ENCODE measurements around the gene CPED1. TPM values are rescaled to one million over a fixed set of nuclear protein-coding genes. Genes with fewer than 3 reads are reported as not detected.
"Not testable (repeated sequence)": the region's sequence is repeated elsewhere in the genome, so short reads cannot be mapped to it uniquely, and the experiment has no call there.

Gene CPED1
- total RNA-seq, 1 experiment from 2014 or later, result 1.6 TPM

DNA sequence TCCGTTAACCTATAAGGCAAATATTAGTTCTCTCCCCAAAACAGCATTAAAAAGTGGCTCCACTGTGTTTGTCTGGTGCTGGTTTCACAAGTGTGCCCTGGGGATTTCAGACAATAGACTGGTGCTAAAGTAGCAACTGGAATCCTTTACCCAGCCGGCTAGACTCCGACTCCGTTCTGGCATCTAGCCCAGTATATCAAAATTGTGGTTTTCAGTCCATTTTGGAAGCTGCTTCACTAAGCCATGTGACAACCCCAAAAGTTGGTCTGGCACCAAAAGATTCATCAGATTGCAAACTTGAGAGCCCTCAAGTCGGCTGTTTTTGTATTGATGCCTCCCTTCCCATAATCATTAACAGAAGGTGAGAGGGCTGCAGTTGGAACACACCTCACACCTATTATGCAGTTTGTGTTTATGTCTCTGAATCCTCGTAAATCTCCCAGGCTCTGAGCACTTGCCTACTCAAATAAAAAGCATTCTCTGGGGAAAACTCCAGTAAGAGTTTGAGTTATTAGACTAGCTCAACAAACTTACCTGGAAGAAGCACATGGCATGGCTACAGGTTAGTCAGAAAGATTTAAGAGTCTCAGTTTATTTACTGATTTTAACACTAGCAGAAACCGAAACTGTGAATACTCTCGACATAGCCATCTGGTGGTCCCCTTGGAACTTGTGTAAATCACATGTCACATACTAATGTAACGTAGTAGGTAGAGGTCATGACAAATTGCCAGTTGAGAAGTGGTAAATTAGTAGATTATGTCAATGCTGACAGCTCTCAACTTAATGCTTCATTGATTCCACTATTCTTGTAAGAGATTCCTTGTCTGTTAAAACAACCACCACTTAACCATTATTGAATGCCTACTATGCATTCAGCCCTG, 325.5 kb downstream of the CPED1 start:
- peak; percentile 68 for DNase-seq (ENCODE audit: low read depth)

DNA sequence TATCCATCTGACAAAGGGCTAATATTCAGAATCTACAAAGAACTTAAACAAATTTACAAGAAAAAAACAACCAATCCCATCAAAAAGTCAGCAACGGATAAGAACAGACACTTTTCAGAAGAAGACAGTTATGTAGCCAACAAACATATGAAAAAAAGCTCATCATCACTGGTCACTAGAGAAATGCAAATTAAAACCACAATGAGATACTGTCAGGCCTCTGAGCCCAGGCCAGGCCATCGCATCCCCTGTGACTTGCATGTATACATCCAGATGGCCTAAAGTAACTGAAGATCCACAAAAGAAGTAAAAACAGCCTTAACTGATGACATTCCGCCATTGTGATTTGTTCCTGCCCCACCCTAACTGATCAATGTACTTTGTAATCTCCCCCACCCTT, 326.7 kb downstream of the CPED1 start:
- not testable (repeated sequence) for DNase-seq (ENCODE audit: low read depth)

DNA sequence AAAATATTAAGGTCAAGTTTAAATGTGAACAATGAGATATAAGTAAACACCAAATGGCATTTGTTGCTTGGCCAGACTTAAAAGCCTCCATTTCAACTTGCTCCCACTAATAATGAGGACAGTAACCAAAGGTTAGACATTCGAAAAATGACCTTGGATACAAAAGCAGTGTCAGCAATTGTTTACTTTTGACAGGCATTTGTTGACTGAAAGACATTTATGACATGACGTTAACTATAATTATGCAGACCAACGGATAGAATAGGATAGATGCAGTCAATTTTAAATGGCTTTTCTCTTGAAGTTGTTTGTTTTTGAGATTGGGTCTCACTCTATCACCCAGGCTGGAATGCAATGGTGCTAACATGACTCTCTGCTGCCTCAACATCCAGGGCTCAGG, 333.9 kb downstream of the CPED1 start:
- no peak for DNase-seq (ENCODE audit: low read depth)

DNA sequence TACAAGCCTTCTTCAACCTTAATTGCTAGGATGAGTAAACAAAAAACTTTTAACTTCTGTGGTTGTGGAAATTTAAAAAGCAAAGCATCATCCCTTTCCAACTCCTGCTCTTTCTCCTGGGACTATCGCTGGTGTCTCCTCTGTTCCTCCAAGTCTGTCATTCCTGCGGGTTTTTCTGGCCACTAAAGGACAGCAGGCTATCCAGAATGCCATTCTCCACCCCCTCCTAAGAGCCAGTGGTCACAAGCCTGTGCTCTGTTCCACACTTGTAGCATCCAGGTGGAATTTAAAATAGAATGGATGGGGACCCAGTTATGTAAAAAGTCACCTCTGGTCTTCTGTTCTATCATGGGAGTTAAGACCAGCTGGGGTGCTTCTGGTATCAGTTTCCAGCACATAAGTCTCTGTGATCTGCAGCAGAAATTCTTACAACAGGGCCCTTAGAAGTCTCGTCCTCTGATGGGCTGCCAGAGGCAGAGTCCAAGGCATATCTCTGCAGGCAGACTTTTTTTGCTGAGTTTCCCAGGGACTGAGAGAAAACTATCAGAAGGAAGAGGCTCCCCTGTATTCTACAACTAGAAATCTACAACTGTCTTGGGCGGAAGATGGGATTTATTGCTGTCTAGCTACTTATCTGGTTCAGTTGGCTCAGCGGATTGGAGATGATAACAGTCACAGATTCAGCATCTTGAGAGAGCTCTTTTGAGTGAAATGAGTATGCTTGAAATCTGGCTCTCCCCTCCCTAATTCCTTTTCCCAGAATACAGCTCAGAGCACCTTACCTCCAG, 335.2 kb downstream of the CPED1 start:
- DNase-seq (ENCODE audit: low read depth), result no peak

DNA sequence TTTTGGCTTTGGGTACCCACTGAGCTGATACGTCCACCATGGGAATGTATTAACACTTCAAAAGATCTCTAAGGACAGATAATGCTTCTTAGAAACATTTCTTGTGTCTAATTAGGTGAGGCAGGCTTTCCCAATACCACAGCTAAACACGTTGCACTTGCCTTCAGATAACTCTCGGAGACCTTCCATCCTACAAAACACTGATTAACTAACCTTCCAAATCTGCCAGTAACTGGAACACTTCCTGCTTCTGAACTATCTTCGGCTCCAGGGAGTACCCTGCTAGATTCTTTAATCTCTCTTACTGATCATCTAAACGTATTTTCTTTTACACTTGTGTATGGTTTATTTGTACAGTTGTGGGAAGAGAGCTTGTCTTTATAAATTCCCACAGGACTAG, 339.2 kb downstream of the CPED1 start:
- DNase-seq (ENCODE audit: low read depth), result no peak

DNA sequence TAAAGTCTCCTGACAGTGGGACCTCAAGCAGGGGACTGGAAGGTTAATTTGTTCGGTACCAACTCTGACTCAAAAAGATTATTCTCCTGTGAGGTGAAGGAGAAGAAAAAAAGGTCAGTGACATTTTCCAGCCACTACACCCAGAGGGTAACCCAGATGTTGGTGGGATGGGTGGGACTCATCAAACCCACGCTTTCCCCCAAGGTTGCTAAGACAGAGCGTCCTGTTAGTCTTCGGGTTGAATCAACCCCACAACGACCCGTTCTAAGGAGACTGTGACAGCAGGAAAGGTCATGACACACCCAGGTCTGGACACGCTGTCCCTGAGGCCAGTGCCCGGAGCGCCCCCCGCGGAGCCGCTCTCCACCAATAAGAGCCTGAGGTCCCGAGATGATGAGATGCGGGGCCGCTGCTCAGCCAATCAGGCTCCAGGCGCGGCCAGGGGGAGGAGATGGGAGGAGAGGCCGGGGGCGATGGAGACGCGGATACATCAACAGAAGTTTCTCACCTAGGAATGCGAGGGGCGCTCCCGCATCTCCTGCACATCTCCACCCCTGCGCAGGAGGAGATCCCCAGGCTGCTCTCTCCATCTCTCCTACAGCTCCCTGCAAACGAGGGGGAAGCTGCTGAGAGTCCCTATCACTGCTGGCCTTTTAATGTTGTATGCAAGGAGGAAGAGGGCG, 340.1 kb downstream of the CPED1 start, which contains the start of gene WNT16:
Gene WNT16 (plus strand): TSS at position 493 of the 683 bp plus-strand sequence. CDS start 293 bp downstream, outside the sequence.
- peak; percentile 60 for DNase-seq (ENCODE audit: low read depth)

DNA sequence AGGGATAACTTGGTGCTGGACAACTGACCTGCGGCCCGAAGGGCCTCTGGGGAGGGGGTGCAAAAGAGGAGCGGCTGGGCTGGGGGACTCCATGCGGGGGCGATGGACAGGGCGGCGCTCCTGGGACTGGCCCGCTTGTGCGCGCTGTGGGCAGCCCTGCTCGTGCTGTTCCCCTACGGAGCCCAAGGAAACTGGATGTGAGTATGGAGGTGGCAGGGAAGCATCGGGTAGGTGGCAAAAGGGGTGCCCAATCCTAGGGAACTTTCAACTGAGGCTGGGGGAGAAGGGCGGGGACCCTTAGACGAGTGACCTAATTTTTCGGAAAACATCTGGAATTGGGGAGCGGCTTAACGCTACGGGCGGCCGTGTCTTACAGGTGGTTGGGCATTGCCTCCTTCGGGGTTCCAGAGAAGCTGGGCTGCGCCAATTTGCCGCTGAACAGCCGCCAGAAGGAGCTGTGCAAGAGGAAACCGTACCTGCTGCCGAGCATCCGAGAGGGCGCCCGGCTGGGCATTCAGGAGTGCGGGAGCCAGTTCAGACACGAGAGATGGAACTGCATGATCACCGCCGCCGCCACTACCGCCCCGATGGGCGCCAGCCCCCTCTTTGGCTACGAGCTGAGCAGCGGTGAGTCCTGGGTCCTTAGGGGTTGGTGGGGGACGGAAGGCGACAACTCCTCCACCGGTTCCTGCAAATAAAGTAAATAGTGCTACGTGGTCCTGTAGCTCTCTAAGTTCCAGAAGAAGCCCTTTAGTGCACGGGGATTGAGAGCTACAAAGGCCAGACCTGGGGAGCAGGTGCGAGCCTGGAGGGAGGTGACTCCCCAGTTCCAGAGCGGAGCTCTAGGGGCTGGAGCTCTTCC, 340.9 kb downstream of the CPED1 start:
- peak; percentile 73 for DNase-seq (ENCODE audit: low read depth)

DNA sequence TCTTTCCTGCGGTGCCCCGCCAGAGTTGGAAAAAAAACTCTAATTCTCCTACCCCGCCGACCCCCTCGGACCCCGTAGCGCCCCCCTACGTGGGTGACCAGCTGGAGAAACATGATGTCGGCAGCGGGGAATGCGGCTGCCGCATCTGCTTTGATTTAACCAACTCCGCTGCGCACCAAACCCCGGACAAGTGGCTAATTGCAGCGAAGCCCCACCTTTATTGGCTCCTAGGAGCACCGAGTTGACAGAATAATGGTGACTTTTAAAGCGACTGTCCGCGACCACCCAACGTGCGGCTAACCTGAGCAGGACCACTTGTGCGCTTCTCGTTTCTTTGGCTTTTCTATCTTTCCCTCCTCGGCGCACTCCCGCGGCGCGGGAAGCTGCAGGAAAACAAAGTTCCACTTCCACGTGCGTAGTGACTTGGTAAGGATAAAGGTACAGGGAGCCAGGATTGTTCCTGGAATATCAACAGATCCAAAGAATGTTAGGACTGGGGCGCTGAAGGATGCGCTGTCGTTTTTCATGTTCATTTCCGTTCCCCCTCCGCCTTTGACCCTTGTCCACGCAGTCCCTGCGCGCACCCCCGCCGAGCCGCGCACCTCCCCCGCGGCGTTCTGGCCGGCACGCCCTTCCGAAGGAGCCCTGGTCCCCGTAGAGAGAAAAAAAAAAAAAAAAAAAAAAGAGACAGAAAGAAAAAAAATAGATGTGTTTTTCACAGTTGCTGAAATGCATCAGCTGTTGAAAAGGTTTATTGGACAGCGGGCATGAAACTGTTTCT, 341.7 kb downstream of the CPED1 start:
- DNase-seq (ENCODE audit: low read depth), result peak; percentile 42

DNA sequence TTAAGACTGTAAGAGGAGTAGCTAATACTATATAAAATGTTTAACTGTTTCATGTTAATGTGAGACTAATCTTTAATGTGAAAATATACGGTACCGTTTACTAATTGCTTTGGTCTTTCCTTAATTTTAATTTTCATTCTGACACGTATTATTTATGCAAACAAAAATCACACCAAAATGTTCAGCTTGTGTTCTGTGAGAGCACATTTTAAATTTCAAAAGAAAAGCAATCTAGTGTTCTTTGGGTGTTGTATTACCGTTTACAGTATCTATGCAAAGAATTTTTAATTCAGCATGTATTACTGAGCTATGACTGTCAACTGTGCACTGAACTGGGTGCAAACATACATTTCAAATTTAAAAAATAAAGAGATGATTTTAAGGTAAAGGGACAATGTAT, 342.5 kb downstream of the CPED1 start:
- no peak for DNase-seq (ENCODE audit: low read depth)

DNA sequence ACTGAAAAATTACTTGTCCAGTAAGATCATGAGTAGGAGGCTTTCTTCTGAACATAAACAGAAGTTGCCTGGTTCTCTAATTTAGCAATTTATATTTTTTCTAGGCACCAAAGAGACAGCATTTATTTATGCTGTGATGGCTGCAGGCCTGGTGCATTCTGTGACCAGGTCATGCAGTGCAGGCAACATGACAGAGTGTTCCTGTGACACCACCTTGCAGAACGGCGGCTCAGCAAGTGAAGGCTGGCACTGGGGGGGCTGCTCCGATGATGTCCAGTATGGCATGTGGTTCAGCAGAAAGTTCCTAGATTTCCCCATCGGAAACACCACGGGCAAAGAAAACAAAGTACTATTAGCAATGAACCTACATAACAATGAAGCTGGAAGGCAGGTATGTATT, 343.1 kb downstream of the CPED1 start:
- no peak for DNase-seq (ENCODE audit: low read depth)

DNA sequence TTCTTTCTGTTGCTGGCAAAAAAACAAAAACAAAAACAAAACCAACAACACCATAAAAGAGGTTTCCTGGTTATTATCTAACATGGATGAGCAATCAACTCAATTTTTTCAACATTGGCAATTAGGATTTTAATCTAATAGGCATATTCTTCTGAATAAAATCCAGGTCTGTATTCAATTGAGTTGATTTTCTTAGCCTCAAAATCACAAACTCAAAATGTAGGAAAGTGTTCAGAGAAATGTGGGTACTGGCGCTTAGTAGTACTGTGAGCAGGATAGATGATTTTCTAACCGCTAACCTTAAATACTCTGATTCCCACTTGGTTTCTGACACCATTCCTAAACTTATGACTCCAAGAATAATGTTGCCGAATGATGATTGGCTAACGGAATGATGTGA, 345.9 kb downstream of the CPED1 start:
- DNase-seq (ENCODE audit: low read depth), result no peak

DNA sequence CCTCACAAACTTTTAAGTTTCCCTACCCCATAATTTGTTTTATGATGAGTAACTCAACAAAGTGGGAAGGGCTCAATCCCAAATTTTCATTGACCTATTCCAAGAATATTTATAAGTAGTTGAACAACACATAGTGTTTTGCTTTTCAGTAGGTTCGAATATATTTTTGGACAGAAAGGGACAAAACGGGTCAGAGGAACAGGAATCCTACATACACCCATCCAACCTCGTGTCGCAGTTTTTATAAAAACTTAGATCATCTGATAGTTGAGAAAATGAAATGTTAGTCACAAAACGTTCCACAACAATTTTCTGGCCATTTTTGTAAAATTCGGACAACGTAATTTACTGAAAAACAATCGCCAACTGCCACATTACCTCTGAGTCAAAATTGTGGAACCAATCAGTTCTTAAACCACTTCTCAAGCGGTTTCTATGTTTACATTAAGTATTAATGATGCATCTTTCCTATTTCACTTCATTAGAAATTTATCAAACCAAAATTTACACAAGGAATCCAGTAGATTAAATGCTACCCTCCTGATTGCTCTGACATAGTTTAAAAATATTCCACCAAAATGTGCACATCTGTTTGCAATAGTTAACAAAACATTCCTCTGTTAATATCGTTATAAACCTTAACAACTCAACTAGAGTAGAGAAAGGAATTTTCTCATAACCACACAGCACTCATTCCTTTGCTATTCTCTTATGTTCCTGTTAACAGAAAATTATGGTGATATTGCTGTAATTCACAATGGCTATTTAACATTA, 346.6 kb downstream of the CPED1 start:
- no peak for DNase-seq (ENCODE audit: low read depth)

DNA sequence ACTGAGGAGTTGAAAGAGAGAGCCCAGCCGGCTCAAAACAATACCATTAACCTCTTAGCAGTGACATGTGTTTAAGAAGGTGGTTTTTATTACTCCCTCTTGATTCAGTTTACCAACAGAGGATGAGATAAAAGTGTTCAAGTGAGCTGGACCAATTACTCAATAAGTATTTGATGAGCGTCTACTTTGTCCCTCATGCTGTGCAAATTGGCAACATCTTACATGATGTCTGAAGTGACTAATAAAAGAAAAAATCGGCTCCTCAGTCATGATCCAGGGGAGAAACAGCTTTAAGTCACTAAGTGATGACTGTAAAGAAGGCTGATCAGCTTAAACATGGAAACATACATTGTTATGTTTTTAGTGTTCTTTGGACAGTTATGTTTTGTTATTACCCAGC, 348.1 kb downstream of the CPED1 start:
- DNase-seq (ENCODE audit: low read depth), result no peak

DNA sequence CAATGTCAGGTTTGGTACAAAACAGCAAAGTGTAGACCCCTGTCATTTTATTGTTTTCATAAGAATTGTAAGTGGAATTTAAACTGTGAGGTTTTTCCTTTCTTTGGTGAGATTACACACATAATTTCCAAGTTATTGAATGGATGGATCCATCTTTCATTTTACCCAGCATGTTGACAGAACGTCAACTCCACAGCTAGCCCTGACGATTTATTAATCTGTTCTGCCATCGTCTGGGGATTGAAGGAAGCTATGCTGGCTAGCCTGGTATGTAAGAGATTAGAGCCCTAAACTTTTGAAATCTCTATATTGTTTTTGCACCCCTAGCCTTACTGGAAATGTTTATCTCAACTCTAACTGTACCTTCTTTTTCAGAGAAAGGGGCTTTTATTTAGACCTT, 348.9 kb downstream of the CPED1 start:
- DNase-seq (ENCODE audit: low read depth), result peak; percentile 36

DNA sequence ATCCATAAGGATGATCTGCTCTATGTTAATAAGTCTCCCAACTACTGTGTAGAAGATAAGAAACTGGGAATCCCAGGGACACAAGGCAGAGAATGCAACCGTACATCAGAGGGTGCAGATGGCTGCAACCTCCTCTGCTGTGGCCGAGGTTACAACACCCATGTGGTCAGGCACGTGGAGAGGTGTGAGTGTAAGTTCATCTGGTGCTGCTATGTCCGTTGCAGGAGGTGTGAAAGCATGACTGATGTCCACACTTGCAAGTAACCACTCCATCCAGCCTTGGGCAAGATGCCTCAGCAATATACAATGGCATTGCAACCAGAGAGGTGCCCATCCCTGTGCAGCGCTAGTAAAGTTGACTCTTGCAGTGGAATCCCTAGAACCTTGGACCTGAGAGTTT, 350.6 kb downstream of the CPED1 start:
- DNase-seq (ENCODE audit: low read depth), result no peak

DNA sequence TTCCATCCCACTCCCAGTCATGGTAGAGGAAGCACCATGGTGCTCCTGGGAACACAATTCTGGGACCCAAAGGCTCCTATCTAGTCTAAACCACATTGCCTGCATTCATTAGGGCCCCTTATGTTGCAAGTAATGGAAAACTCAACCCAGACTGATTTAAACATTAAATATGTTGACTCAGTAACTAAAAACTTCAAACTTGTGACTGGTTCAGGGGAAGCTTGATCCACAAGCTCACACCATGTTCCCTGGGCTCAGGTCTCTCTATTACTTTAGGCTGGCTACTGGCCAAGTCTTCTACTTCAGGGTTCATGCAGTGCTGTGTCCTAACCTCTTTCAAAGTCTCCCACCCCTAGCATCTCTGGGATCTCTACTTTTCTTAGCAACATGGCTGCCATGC, 353.4 kb downstream of the CPED1 start:
- no peak for DNase-seq (ENCODE audit: low read depth)

DNA sequence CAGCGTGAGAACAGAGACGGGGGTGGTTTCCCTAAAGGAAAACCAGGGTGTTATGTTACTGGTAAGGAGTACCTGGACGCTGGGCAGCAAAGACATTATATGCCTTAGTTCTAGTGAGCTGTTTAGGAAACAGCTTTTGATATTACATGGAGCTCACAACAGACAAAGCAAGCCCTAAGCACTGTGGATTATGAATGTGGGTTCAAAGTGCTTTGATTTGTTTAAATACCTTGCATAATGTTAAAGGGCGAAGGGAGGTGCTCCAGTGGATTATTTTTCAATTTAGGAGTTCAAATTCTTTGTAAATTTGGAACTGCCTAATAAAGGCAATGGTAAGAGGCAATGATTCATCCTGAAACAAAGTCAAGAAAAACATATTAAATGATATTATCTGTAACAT, 354.1 kb downstream of the CPED1 start:
- no peak for DNase-seq (ENCODE audit: low read depth)

DNA sequence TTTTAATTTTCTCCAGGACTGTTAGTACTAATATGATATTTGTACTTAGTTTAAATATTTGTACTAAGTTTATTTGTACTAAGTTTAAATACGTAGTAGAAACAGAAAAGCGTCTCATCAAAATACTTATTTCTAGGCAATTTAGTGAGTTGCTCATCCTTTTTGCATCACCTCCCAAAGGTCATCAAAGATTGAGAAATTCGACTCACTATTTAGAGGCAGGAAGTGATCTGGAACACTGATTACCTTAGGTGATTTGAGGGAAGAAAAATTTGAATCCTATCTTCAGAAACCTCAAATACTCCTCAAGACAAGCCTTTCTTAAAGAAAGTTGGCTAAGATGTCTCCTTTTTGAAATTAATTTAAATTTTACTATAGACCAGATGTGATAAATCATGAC, 354.8 kb downstream of the CPED1 start:
- DNase-seq (ENCODE audit: low read depth), result no peak

DNA sequence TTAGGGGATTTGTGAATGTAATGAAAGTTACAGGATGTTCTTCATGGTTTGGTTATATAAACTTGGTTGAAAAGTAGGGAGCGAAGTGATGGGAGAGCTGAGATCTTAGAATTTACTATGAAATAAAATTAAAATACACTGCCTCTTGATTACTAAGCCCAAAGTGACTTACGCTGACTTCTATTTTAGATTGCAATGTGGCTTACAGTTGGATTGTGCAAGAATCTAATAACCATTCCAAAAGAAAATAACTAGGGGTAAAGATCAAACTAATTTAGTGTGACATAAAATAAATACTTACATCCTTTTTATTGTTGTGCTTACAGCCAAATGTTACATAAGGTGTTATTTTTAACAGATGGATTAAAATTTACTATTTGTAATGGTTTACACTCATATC, 355.6 kb downstream of the CPED1 start:
- DNase-seq (ENCODE audit: low read depth), result no peak

DNA sequence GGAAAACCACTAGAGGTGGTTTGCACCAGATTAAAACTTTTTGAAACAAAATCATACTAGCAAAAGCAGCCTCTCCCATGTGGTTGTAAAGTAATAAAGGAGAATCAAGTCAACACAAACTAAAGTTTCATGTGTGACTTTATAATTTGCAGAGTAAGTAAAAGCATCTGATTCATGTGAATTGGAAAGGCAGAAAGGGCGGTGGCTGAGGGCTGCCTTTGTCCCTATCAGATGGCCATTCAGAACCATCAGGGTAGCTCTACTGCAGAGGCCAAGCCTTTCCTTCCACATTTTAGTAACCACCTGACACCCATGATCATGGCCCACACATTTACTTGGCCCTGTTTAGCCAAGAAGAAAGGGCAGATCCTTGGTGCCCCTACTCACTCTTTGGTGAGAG, 356.0 kb downstream of the CPED1 start:
- no peak for DNase-seq (ENCODE audit: low read depth)
